ENCODE data around the gene AMMECR1L.

DNA sequence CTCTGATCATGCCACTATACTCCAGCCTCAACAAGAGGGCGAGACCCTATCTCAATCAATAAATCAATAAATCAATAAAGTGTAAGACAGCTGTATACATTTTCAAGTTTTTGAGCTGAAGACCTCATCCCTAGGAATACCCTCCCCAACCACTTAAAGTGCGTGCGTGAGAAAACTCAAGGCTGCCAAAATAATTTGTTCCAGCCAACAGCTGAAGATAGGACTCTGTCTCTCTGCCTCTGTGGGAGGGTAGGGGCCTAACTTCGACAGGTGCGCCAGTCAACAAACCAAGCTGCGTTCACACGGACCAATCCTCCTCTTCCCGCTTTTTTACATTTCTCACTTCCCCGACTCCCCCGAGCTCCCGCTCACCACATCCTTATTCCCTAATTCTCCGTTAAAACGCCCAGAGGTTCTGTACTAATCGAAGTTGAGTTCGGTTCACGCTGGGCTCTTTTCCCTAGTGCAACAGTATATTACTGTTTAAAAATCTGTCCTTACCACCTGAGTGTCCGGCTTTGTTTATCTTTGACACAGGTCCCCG, 28.4 kb downstream of the AMMECR1L start:
- TF ChIP-seq, protein P1, sequence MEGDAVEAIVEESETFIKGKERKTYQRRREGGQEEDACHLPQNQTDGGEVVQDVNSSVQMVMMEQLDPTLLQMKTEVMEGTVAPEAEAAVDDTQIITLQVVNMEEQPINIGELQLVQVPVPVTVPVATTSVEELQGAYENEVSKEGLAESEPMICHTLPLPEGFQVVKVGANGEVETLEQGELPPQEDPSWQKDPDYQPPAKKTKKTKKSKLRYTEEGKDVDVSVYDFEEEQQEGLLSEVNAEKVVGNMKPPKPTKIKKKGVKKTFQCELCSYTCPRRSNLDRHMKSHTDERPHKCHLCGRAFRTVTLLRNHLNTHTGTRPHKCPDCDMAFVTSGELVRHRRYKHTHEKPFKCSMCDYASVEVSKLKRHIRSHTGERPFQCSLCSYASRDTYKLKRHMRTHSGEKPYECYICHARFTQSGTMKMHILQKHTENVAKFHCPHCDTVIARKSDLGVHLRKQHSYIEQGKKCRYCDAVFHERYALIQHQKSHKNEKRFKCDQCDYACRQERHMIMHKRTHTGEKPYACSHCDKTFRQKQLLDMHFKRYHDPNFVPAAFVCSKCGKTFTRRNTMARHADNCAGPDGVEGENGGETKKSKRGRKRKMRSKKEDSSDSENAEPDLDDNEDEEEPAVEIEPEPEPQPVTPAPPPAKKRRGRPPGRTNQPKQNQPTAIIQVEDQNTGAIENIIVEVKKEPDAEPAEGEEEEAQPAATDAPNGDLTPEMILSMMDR (conservative IDR thresholded peaks at IDR 0.05; ENCODE audit: low read depth, low read length): no peak
- TF ChIP-seq MXI1 (IDR thresholded peaks at IDR 0.05; ENCODE audit: borderline replicate concordance, low read depth, low read length) (no peak), RAD21 (IDR thresholded peaks at IDR 0.05; ENCODE audit: low read length) (no peak), MAFK (IDR thresholded peaks at IDR 0.05; ENCODE audit: low read depth, low read length) (no peak), POLR2A (IDR thresholded peaks at IDR 0.05; ENCODE audit: low read depth, low read length) (no peak), CEBPB (IDR thresholded peaks at IDR 0.05; ENCODE audit: low read depth, low read length) (no peak), SMC3 (IDR thresholded peaks at IDR 0.05; ENCODE audit: low read depth, low read length) (no peak), CHD1 (IDR thresholded peaks at IDR 0.05; ENCODE audit: low read depth, low read length) (no peak), MAZ (IDR thresholded peaks at IDR 0.05; ENCODE audit: borderline replicate concordance, low read depth, low read length) (no peak), NFE2L2 (IDR thresholded peaks at IDR 0.05; ENCODE audit: low read depth, low read length) (no peak)
- TF ChIP-seq, protein P2, sequence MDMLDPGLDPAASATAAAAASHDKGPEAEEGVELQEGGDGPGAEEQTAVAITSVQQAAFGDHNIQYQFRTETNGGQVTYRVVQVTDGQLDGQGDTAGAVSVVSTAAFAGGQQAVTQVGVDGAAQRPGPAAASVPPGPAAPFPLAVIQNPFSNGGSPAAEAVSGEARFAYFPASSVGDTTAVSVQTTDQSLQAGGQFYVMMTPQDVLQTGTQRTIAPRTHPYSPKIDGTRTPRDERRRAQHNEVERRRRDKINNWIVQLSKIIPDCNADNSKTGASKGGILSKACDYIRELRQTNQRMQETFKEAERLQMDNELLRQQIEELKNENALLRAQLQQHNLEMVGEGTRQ (IDR thresholded peaks at IDR 0.05; ENCODE audit: low read depth, low read length): no peak
- TF ChIP-seq, protein P3, sequence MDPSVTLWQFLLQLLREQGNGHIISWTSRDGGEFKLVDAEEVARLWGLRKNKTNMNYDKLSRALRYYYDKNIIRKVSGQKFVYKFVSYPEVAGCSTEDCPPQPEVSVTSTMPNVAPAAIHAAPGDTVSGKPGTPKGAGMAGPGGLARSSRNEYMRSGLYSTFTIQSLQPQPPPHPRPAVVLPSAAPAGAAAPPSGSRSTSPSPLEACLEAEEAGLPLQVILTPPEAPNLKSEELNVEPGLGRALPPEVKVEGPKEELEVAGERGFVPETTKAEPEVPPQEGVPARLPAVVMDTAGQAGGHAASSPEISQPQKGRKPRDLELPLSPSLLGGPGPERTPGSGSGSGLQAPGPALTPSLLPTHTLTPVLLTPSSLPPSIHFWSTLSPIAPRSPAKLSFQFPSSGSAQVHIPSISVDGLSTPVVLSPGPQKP (IDR thresholded peaks at IDR 0.05; ENCODE audit: borderline replicate concordance, low read depth, low read length): no peak

Measured in IMR-90 (cell line).